Stimulated activated CD4-positive, alpha-beta T cell treated with anti-CD3 and anti-CD28 coated beads, TNF-alpha, amount 100 ng/mL, for 4 hours (primary cell): ENCODE results near the gene CFP.
A peak's percentile ranks its signal among the peaks of the same experiment; 100 is the strongest.
"Not testable (repeated sequence)": the region's sequence is repeated elsewhere in the genome, so short reads cannot be mapped to it uniquely, and the experiment has no call there.

Experiments used
- DNase-seq, 3 experiments: peaks; one replicate each; pipeline ENCODE4 v3.0.0-alpha.2; 2020; ENCODE audit warnings: low read depth in 3 of 3

The CFP gene

GRCh38 chrX:47629419-47630200 is at the start of gene CFP:
Gene CFP (minus strand): TSS chrX:47629930. CDS start chrX:47629844, 86 bp downstream.
- DNase-seq = no peak

DNA sequence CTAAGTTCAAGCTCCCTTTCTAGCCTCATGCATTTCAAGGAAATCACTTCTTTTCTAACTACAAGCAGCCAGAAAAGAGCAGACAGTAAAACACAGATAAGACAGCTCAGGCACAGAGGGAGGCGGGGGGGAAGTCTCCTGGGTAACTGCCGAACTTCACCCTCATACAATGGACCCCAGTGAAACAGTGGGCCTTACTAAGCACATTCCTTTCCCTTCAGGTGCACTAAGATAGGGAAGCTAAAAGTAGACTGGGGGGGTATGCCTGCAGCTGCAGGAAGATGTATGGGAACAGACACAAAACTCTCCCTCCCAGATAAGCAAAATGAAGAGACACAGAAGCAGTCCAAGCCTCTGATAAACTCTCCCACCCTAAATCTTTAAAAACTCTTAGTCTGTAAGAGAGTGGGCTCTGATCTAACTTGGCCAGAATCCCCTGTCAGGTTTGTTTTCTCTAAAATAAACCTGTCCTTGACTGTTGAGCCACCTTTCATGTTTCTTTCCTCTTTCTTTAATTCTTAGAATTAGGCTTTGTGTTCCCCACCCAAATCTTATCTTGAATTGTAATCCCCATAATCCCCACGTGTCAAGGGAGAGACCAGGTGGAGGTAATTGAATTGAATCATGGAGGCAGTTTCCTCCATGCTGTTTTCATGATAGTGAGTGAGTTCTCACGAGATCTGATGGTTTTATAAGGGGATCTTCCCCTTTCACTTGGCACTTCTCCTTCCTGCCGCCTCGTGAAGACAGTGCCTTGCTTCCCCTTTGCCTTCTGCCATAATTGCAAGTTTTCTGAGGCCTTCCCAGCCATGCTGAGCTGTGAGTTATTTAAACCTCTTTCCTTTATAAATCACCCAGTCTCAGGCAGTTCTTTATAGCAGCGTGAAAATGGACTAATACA is 46.5 kb upstream of the CFP start:
- not testable (repeated sequence) for DNase-seq

DNA sequence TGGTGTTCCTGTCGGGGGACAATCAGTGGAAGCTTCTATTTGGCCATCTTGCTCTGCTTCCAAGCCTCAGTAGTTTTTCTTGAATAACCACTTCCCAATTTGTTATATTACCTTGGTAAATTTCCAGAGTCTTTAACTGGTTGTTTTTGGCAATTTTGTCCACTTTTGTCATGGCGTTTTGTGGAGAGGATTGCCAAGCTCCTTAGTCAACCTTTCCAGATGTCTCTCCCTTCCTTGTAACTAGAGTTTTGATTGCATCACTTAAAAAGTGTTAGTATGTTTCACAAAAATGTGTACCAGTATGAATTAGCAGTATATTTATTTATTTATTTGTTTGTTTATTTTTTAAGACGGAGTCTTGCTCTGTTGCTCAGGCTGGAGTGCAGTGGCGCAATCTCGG is 45.0 kb upstream of the CFP start:
- no peak for DNase-seq

- DNase-seq = not testable (repeated sequence)
Observed at GRCh38 chrX:47665797-47666196, 36.1 kb upstream of the CFP start.

- DNase-seq = no peak
Observed at GRCh38 chrX:47664737-47665136, 35.0 kb upstream of the CFP start.

DNA sequence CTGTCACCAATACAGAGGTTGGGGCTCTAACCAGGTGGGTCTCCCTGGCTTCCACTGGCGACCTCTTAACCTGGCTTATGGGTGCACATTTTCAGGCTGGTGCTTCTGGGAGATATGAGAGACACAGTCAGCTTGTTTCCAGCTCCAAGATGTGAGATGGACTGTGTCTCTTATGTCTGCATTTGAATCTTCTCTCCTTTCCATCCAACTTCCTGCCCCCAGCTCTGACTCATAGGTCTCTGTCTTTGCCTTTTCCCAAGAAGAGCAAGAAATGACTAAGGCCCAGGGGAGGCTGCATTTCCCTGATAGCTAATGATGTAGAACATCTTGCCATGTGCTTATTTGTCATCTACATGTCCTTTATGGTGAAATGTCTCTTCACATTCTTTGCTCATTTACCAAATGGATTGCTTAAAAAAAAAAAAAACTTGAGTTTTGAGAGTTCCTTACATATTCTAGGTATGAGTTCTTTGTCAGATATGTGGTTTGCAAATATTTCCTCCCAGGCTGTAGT is 32.5 kb upstream of the CFP start:
- DNase-seq = no peak

DNA sequence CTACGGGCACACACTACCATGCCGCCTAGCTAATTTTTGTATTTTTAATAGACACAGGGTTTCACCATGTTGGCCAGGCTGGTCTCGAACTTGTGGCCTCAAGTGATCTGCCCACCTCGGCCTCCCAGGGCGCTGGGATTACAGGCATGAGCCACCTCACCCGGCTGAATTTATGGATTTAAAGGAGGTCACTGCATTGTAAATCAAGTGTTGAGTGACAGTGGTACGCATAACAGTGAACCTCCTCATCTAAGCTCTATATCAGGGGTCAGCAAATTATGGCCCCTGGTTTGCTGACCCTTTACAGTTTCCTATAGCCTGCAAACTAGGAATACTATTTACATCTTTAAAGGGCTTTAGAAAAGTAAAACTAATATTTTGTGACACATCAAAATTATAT is 31.8 kb upstream of the CFP start:
- no peak for DNase-seq

- no peak for DNase-seq
Observed at GRCh38 chrX:47659421-47659726, 29.6 kb upstream of the CFP start.

GRCh38 chrX:47658684-47659420 is 29.1 kb upstream of the CFP start, which contains the start of gene UXT:
Gene UXT (minus strand): TSS chrX:47659180. CDS start chrX:47658927, 253 bp downstream.
- DNase-seq = peak; percentile 80 to 87 (median 82)

DNA sequence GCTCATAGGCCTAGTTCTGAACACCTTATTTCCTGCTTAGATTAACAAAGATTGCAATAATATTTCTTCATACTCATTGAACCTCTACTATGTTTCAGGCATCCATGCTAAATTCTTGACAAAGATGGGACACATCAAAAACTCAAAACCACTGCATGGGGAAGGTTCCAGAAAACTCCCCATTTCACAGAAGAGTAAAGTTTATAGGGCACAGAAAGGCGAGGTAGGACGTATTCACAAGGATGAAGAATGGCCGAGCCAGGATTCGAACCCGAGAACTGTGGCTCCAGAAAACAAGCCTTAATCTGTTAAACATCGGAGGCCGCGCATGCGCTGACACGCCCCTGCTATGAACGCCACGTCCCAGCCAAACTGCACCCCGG is 28.6 kb upstream of the CFP start:
- DNase-seq = no peak

GRCh38 chrX:47651043-47651905 is 21.5 kb upstream of the CFP start:
- no peak for DNase-seq

GRCh38 chrX:47650164-47651042 is 20.7 kb upstream of the CFP start, which contains the start of gene ELK1:
Gene ELK1 (minus strand): TSS chrX:47650563. CDS start chrX:47641441, 9,122 bp downstream.
- DNase-seq = peak; percentile 56 to 81 (median 76)

GRCh38 chrX:47649781-47650163 is 20.0 kb upstream of the CFP start:
- no peak for DNase-seq

- DNase-seq = no peak
Observed at GRCh38 chrX:47649271-47649670, 19.5 kb upstream of the CFP start.

DNA sequence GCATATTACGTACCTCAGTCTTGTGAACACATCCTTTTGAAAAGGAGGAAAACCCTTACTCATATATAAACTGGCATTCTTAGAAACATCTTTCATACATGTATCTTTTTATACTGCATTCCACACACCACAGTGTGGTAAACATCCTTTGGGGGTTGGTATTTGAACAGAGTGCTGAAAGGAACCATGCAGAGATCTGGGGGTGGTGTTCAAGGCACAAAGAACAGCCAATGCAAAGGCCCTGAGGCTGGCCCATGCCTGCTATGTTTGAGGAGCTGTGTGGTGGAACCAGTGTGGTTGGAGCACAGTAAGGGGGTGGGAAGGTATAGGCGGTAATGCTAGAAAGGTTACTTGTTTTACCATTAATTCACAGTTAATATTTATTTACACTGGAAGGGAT is 18.6 kb upstream of the CFP start:
- DNase-seq = no peak

DNA sequence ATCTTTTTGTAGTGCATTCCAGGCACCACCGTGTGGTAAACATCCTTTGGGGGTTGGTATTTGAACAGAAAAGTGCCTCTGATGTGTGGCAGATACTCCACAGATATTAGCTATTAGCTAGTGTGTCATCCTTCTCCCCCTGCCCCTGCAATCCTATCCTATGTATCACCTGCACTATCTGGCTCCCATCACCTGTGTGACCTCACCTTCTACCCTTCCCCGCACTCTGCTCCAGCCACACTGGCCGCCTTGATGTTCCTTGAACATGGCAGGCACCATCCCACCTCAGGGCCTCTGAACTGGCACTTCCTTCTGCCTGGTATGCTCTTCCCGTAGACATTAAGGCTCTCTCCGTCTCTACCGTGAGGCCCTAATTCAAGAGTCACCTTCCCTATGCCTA is 16.9 kb upstream of the CFP start:
- no peak for DNase-seq

DNA sequence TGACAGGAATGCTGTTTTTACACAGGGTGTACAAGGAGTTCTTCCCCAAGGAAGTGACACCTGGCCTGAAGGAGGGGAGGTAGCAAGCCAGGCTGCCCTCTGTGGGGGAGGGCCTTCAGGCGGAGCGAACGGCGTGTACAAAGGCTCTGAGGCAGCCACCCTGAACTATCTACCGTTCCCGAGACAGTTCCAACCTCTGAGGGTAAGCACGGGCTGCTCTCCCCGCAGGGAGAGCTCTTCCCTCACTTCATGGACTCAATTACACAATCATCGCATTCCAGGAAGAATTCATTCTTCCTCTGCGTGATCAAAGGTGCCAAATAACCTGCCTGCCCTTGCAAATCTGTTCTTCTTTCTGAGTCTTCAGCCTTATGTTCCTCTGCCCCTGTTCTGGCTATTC is 15.8 kb upstream of the CFP start:
- no peak for DNase-seq

- no peak for DNase-seq
Observed at GRCh38 chrX:47644557-47645091, 14.9 kb upstream of the CFP start.

DNA sequence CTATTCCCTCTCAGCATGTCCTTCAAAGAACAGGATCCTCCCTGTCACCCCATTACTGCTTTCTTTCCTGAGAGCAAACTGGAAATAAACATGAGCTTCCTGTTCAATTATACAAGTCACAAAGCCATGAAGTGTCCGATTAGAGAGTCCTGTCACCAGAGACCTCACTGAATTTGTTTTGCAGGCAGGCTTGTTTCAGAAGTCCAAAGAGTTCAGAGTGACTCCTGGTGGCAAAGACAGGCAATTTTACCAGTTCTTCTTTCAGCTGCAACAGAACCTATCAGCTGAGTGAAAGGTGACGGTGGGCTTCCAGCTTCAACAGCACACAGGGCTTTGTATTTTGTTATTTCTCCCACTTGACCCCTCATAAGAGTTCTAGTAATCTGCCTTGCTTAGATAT is 14.2 kb upstream of the CFP start:
- no peak for DNase-seq

- no peak for DNase-seq
Observed at GRCh38 chrX:47638816-47639215, 9.1 kb upstream of the CFP start.
